HG02852 (cell line): ENCODE results near the gene BTAF1.
A peak's percentile ranks its signal among the peaks of the same experiment; 100 is the strongest.
"Not testable (repeated sequence)": the region's sequence is repeated elsewhere in the genome, so short reads cannot be mapped to it uniquely, and the experiment has no call there.

Source experiments
- ATAC-seq: cut with Tn5 transposase; IDR thresholded peaks from one replicate; pipeline ENCODE4 v1.9.1; 2021; ENCODE audit warnings: mild to moderate bottlenecking, moderate library complexity; ENCODE audit not compliant: unreplicated experiment

Gene BTAF1

GRCh38 chr10:91923371-91924211 lies at the start of gene BTAF1:
Gene BTAF1, plus strand, starts transcription at chr10:91923770. Its CDS starts 307 bp downstream, at chr10:91924077.
- peak; percentile 97 for ATAC-seq

- no peak for ATAC-seq
Observed at GRCh38 chr10:91875156-91875555, 48.4 kb upstream of the BTAF1 start.

- no peak for ATAC-seq
Observed at GRCh38 chr10:91875779-91876178, 47.8 kb upstream of the BTAF1 start.

GRCh38 chr10:91879515-91880170 lies 43.9 kb upstream of the BTAF1 start:
- no peak for ATAC-seq

- no peak for ATAC-seq
Observed at GRCh38 chr10:91880310-91880709, 43.3 kb upstream of the BTAF1 start.

- ATAC-seq: no peak
Observed at GRCh38 chr10:91883549-91884444, 39.8 kb upstream of the BTAF1 start.

- no peak for ATAC-seq
Observed at GRCh38 chr10:91884536-91884935, 39.0 kb upstream of the BTAF1 start.

- no peak for ATAC-seq
Observed at GRCh38 chr10:91885362-91886079, 38.0 kb upstream of the BTAF1 start.

GRCh38 chr10:91886954-91887271 lies 36.7 kb upstream of the BTAF1 start:
- ATAC-seq: no peak

- ATAC-seq: no peak
Observed at GRCh38 chr10:91887272-91888076, 36.1 kb upstream of the BTAF1 start.

- no peak for ATAC-seq
Observed at GRCh38 chr10:91891125-91892001, 32.2 kb upstream of the BTAF1 start.

- no peak for ATAC-seq
Observed at GRCh38 chr10:91893051-91893450, 30.5 kb upstream of the BTAF1 start.

- not testable (repeated sequence) for ATAC-seq
Observed at GRCh38 chr10:91894261-91894685, 29.3 kb upstream of the BTAF1 start.

GRCh38 chr10:91896212-91896756 lies 27.3 kb upstream of the BTAF1 start:
- no peak for ATAC-seq

- no peak for ATAC-seq
Observed at GRCh38 chr10:91897421-91897820, 26.1 kb upstream of the BTAF1 start.

GRCh38 chr10:91901784-91902677 lies 21.5 kb upstream of the BTAF1 start:
- no peak for ATAC-seq

- ATAC-seq: no peak
Observed at GRCh38 chr10:91907033-91907594, 16.5 kb upstream of the BTAF1 start.
